ENCODE measurements around the gene SYNE2. TPM values are rescaled to one million over a fixed set of nuclear protein-coding genes. Genes with fewer than 3 reads are reported as not detected.

The SYNE2 gene
- total and polyA plus RNA-seq, 2 of the 8 experiments (the other 6 are each of a cell fraction or from before 2014, with no cell fraction given): 32.6 to 46.1 TPM

- H3K36me3 ChIP-seq (ENCODE audit: control insufficient read depth in 2 of 4, insufficient read depth in 4 of 4, low read length in 3 of 4): peaks cover 0 to 11% (median 3%) of the 10 kb centered on the region in 4 experiments; a peak in 2 of 8 replicates
- no peak overlapping the region for H2BK12ac ChIP-seq (ENCODE audit: low read depth, low read length)
- H2BK20ac ChIP-seq (ENCODE audit: low read length): no peak overlapping the region
- no peak overlapping the region for H3K4me3 ChIP-seq (ENCODE audit: extremely low read depth in 1 of 4, insufficient read depth in 2 of 4, low read depth in 3 of 4, low read length in 4 of 4)
- H3K79me2 ChIP-seq (ENCODE audit: control insufficient read depth in 1 of 2, insufficient read depth in 2 of 2, low read length in 2 of 2): no peaks in the 10 kb centered on the region
- H4K91ac ChIP-seq (replicated peaks; ENCODE audit: insufficient read length, low read length): no peak overlapping the region
- WGBS, 2 experiments (ENCODE audit: extremely low coverage in 1 of 2, insufficient coverage in 1 of 2, insufficient read length in 1 of 2, insufficient replicate concordance in 2 of 2, low coverage in 1 of 2, low lambda C conversion rate in 2 of 2, missing lambda C conversion rate in 1 of 2): 91% methylated on average over 6 of the region's 6 CpGs; no CpG with 5 or more reads in 1 of the 2 experiments
- no peak overlapping the region for H4K5ac ChIP-seq (ENCODE audit: insufficient read length, low read depth, low read length)
- H3K27me3 ChIP-seq (replicated peaks in 1 of 4; ENCODE audit: control insufficient read depth in 3 of 4, extremely low read depth in 1 of 4, insufficient read depth in 3 of 4, low read length in 3 of 4): no peaks in the 10 kb centered on the region
- ChIA-PET CTCF (ENCODE audit: partially characterized antibody) (interaction anchor here (0.6 to 1.1 kb wide), 2 partner anchors 9 to 195 kb away, joined by 3 to 4 read pairs; no protein-coding TSS in a partner anchor), POLR2A (ENCODE audit: partially characterized antibody) (no interaction called here)
- H3K56ac ChIP-seq (replicated peaks; ENCODE audit: insufficient read length, low read depth, low read length): no peak overlapping the region
- no peak overlapping the region for H3K4ac ChIP-seq (replicated peaks; ENCODE audit: insufficient read length, low read depth, low read length)
- no peaks in the 10 kb centered on the region for H3K79me1 ChIP-seq (ENCODE audit: low read depth, low read length)
- DNase-seq (ENCODE audit: low read depth in 1 of 2, low spot score in 2 of 2) (no peak), FAIRE-seq (no peak)
- H3K23me2 ChIP-seq (ENCODE audit: low read depth, low read length): no peaks in the 10 kb centered on the region
- H3K27ac ChIP-seq (ENCODE audit: low read depth, low read length): no peak overlapping the region
- no peak overlapping the region for H2BK15ac ChIP-seq (ENCODE audit: low read length)
- H3K14ac ChIP-seq (ENCODE audit: insufficient read length): no peak overlapping the region
- no peak overlapping the region for H3K4me2 ChIP-seq (ENCODE audit: insufficient read depth in 1 of 2, low read depth in 2 of 2, low read length in 2 of 2)
- H3K18ac ChIP-seq (ENCODE audit: extremely low read depth, low read length): no peak overlapping the region
- no peaks in the 10 kb centered on the region for H3K9me3 ChIP-seq (ENCODE audit: insufficient read depth in 2 of 2, low read depth in 1 of 2, low read length in 1 of 2)
- no peak overlapping the region for H3K9ac ChIP-seq (replicated peaks in 1 of 4; ENCODE audit: extremely low read depth in 1 of 4, low read depth in 3 of 4, low read length in 3 of 4)
- H2BK5ac ChIP-seq (ENCODE audit: low read depth, low read length): no peak overlapping the region
- no peaks in the 10 kb centered on the region for H4K20me1 ChIP-seq (replicated peaks in 1 of 2; ENCODE audit: control insufficient read depth in 1 of 2, insufficient read depth in 2 of 2, low read length in 2 of 2)
- H3K23ac ChIP-seq (ENCODE audit: insufficient read length): no peak overlapping the region
- no peak overlapping the region for H2BK120ac ChIP-seq (replicated peaks; ENCODE audit: low read depth, low read length)
- no peak overlapping the region for H2AFZ ChIP-seq (ENCODE audit: low read length)
- H3K4me1 ChIP-seq (replicated peaks in 1 of 4; ENCODE audit: control insufficient read depth in 3 of 4, insufficient read depth in 4 of 4, low read length in 3 of 4): peaks cover 0 to 8% (median 2%) of the 10 kb centered on the region in 4 experiments; a peak in 3 of 7 replicates
- H4K8ac ChIP-seq (ENCODE audit: extremely low read depth, insufficient read depth, low read length): no peak overlapping the region
- no peak overlapping the region for H2AK5ac ChIP-seq (ENCODE audit: low read depth, low read length)
- no peak for TF ChIP-seq ATF3 (IDR thresholded peaks at IDR 0.05; ENCODE audit: insufficient read depth, low read depth, low read length)
- no peak for TF ChIP-seq KDM5A (IDR thresholded peaks at IDR 0.05; ENCODE audit: low read length)
- TF ChIP-seq NANOG (IDR thresholded peaks at IDR 0.05; ENCODE audit: insufficient read depth, low read depth, low read length, poor library complexity, severe bottlenecking): no peak
- TF ChIP-seq CBX5 (IDR thresholded peaks at IDR 0.05; ENCODE audit: low read depth, low read length): no peak
- no peak for TF ChIP-seq RNF2 (IDR thresholded peaks at IDR 0.05; ENCODE audit: borderline replicate concordance, low read depth, low read length, missing control alignments, poor library complexity, severe bottlenecking)
- TF ChIP-seq KDM4A (IDR thresholded peaks at IDR 0.05; ENCODE audit: low read depth, low read length, severe bottlenecking): no peak
Observed at GRCh38 chr14:64115401-64115800, 262.6 kb downstream of the SYNE2 start.

All from H1 (cell line).